RWPE1 (cell line): Measurements from ENCODE around the gene HMBS.

ENCODE experiments used
- CTCF ChIA-PET: fragments of 350-600 bp; sonication (Branson Sonifier 250); formaldehyde crosslinking; extraction: SDS; loops from one replicate; lab custom pipeline; 2021; lab: Yijun Ruan, JAX
- POLR2A ChIA-PET: fragments of 400-600 bp; formaldehyde crosslinking; extraction: SDS; loops from one replicate; lab custom pipeline; 2020; ENCODE audit warnings: antibody characterized with exemption; ENCODE audit not compliant: low non-redundant PET; lab: Yijun Ruan, JAX
- DNase-seq: peaks from one replicate; pipeline ENCODE4 v3.0.0; 2012; ENCODE audit warnings: low spot score
- H3K27ac ChIP-seq: fragments of 450-650 bp; 2 replicates; pipeline ENCODE4 v1.5.1; 2017
- CTCF ChIP-seq: fragments of 450-650 bp; conservative IDR thresholded peaks from 2 replicates; pipeline ENCODE4 v1.5.1; 2017; ENCODE audit warnings: low read depth, mild to moderate bottlenecking

Gene HMBS

GRCh38 chr11:119081682-119082260 is 2.9 kb upstream of the HMBS start:
- DNase-seq, result no peak
- no peak for TF ChIP-seq CTCF
- ChIA-PET CTCF (no interaction called here), POLR2A (no interaction called here)
- H3K27ac ChIP-seq, result peak overlapping the region; percentile 36

- H3K27ac ChIP-seq, result peak overlapping the region; percentile 88
- CTCF ChIA-PET, result interaction anchor here (0.6 to 0.8 kb wide), 3 partner anchors 8 to 24 kb away, joined by 3 to 4 read pairs (median 3); a partner anchor contains a TSS
- POLR2A ChIA-PET, result interaction anchor here (0.6 to 1.8 kb wide), 11 partner anchors 12 to 1833 kb away, joined by 3 to 23 read pairs (median 8); partner anchors contain the start of genes DPAGT1 and VPS11
- TF ChIP-seq CTCF, result no peak
- no peak for DNase-seq
Measured at GRCh38 chr11:119085437-119085847, 761 bp downstream of the HMBS start.

GRCh38 chr11:119087123-119087522 is 2.4 kb downstream of the HMBS start:
- H3K27ac ChIP-seq, result peak overlapping the region; percentile 70
- DNase-seq, result no peak
- no peak for TF ChIP-seq CTCF
- ChIA-PET POLR2A (no interaction called here), CTCF (no interaction called here)

GRCh38 chr11:119087747-119088241 is 3.1 kb downstream of the HMBS start:
- DNase-seq, result no peak
- H3K27ac ChIP-seq, result peak overlapping the region; percentile 70
- no peak for TF ChIP-seq CTCF
- POLR2A ChIA-PET, result no interaction called here
- CTCF ChIA-PET, result no interaction called here

GRCh38 chr11:119088406-119088805 is 3.7 kb downstream of the HMBS start:
- CTCF ChIA-PET, result no interaction called here
- no peak for DNase-seq
- POLR2A ChIA-PET, result no interaction called here
- no peak for TF ChIP-seq CTCF
- H3K27ac ChIP-seq, result peak overlapping the region; percentile 70

- ChIA-PET POLR2A (no interaction called here), CTCF (no interaction called here)
- peak overlapping the region; percentile 73 for H3K27ac ChIP-seq
- no peak for TF ChIP-seq CTCF
- DNase-seq, result no peak
Measured at GRCh38 chr11:119089319-119089718, 4.6 kb downstream of the HMBS start.
